Activated naive CD4-positive, alpha-beta T cell treated with anti-CD3 and anti-CD28 coated beads, Interleukin-2, amount 10 ng/mL, durations not matched to agents 7 days and 5 days (primary cell): ENCODE results near the gene LARGE1.

Source experiments
- CTCF ChIA-PET: fragments of 350-600 bp; sonication (Branson Sonifier 250); formaldehyde crosslinking; loops from one replicate; lab custom pipeline; 2021; ENCODE audit warnings: antibody characterized with exemption; lab: Charles Lee
- DNase-seq: peaks from one replicate; pipeline ENCODE4 v3.0.0-alpha.2; 2020
- H3K27ac Mint-ChIP-seq: one replicate; pipeline ENCODE4 v1.8.0; 2021; ENCODE audit warnings: mild to moderate bottlenecking, moderate library complexity, mixed read lengths
- H3K27me3 Mint-ChIP-seq: one replicate; pipeline ENCODE4 v1.8.0; 2021; ENCODE audit warnings: mild to moderate bottlenecking, mixed read lengths
- H3K36me3 Mint-ChIP-seq: one replicate; pipeline ENCODE4 v1.8.0; 2021; ENCODE audit warnings: mixed read lengths
- H3K4me1 Mint-ChIP-seq: one replicate; pipeline ENCODE4 v1.8.0; 2021; ENCODE audit warnings: mixed read lengths
- H3K4me3 Mint-ChIP-seq: one replicate; pipeline ENCODE4 v1.8.0; 2021; ENCODE audit warnings: mild to moderate bottlenecking, moderate library complexity, mixed read lengths
- H3K9me3 Mint-ChIP-seq: one replicate; pipeline ENCODE4 v1.8.0; 2021; ENCODE audit warnings: mixed read lengths

LARGE1 gene

DNA sequence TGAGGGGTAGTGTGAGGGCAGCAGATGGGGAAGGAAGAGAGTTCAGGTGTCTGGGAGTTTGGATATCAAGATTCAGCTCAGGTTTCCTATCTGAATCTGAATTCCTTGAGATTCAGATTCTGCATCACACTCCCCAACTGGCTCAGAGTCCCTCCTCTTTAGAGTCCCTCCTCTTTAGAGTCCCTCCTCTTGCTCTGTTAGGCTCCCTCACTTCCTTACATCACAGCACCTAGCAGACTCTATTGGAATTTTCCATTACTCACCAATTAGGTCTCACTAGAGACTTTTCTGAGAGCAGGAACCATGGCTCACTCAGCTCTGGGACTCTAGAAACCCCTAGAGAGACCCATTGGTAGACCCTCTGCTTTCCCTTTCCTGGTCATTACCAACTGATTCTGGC is 558.7 kb downstream of the LARGE1 start:
- no peak for DNase-seq
- Mint-ChIP-seq H3K27ac (no peak overlapping the region), H3K4me3 (no peak overlapping the region), H3K9me3 (peaks cover 6% of the 10 kb centered on the region), H3K36me3 (no peaks in the 10 kb centered on the region), H3K27me3 (no peaks in the 10 kb centered on the region), H3K4me1 (no peaks in the 10 kb centered on the region)
- CTCF ChIA-PET = no interaction called here

DNA sequence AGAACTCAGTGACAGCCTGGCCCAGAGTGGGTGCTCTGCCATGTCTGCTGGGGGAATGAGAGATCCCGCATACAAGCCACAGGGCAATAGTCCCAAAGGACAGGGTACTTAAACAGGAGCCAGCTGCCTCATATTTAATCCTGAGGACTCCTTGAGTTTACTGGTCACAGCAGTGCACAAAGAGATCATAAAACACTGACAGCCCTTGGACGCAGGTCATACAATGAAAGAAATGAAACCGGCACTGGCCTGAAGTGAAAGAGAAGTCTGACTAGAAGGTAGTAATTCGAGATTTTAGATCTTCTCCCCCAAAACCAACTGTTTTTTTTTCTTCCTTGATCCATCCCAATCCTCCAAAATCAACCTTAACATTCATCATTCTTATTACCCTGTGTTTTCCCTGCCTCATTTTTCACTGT is 562.3 kb downstream of the LARGE1 start:
- no peaks in the 10 kb centered on the region for H3K36me3 Mint-ChIP-seq
- no peak for DNase-seq
- no peak overlapping the region for H3K27ac Mint-ChIP-seq
- H3K27me3 Mint-ChIP-seq = no peaks in the 10 kb centered on the region
- CTCF ChIA-PET = no interaction called here
- H3K4me3 Mint-ChIP-seq = no peak overlapping the region
- peaks cover 2% of the 10 kb centered on the region for H3K9me3 Mint-ChIP-seq
- no peaks in the 10 kb centered on the region for H3K4me1 Mint-ChIP-seq

DNA sequence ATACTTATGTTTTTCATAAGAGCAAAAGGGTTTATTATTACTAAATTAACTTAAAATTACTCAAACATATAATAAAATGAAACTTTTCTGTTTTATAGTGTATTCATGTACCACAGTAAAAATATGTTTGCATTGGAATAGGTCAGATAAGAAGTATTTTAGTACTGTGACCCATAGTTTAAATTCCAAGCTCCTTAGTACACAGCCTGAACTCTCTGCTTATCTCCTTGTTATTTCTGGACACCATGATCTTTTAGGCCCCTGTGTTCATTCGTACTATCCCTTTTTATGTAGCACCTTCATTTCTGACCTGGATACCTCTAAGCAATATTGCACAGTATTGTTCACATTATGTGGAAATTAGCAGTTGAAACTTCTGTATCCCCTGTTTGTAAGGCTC is 565.3 kb downstream of the LARGE1 start:
- H3K36me3 Mint-ChIP-seq = no peaks in the 10 kb centered on the region
- CTCF ChIA-PET = no interaction called here

DNA sequence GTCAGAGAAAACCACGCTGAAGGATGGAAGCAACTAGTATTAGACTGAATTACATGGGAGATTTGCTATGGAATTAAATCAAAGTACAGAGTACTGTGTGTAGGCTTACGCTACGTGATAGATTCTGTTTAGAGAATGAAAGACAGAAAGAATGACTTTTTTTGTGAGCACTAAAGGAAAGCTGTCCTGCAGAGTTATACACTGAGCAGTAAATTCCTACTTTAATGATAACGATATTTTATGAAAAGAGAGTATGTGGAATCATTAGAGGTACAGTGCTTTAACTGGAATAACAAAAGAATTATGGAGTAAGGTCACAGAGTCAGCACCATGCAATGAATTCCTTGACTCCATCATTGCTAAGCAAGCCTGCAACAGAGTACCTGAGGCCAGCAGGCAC is 566.8 kb downstream of the LARGE1 start:
- Mint-ChIP-seq H3K4me3 (no peak overlapping the region), H3K36me3 (no peaks in the 10 kb centered on the region), H3K27ac (no peak overlapping the region)

More for the DNA sequence above, 565.3 kb downstream of the LARGE1 start:
- DNase-seq = no peak
- Mint-ChIP-seq H3K4me3 (no peak overlapping the region), H3K9me3 (peaks cover 4% of the 10 kb centered on the region), H3K27ac (no peak overlapping the region), H3K4me1 (no peaks in the 10 kb centered on the region), H3K27me3 (no peaks in the 10 kb centered on the region)

GRCh38 chr22:33352768-33353167 is 567.5 kb downstream of the LARGE1 start:
- CTCF ChIA-PET = no interaction called here
- no peaks in the 10 kb centered on the region for H3K27me3 Mint-ChIP-seq
- H3K4me1 Mint-ChIP-seq = no peaks in the 10 kb centered on the region
- peaks cover 6% of the 10 kb centered on the region for H3K9me3 Mint-ChIP-seq
- no peak for DNase-seq
- no peak overlapping the region for H3K4me3 Mint-ChIP-seq
- H3K27ac Mint-ChIP-seq = no peak overlapping the region
- H3K36me3 Mint-ChIP-seq = no peaks in the 10 kb centered on the region

More for the DNA sequence above, 566.8 kb downstream of the LARGE1 start:
- peaks cover 9% of the 10 kb centered on the region for H3K9me3 Mint-ChIP-seq
- H3K27me3 Mint-ChIP-seq = no peaks in the 10 kb centered on the region
- H3K4me1 Mint-ChIP-seq = no peaks in the 10 kb centered on the region
- CTCF ChIA-PET = no interaction called here
- no peak for DNase-seq

GRCh38 chr22:33350961-33351360 is 569.3 kb downstream of the LARGE1 start:
- Mint-ChIP-seq H3K36me3 (no peaks in the 10 kb centered on the region), H3K4me1 (no peaks in the 10 kb centered on the region), H3K4me3 (no peak overlapping the region), H3K27ac (no peak overlapping the region), H3K9me3 (peaks cover 9% of the 10 kb centered on the region), H3K27me3 (no peaks in the 10 kb centered on the region)
- CTCF ChIA-PET = no interaction called here
- no peak for DNase-seq

DNA sequence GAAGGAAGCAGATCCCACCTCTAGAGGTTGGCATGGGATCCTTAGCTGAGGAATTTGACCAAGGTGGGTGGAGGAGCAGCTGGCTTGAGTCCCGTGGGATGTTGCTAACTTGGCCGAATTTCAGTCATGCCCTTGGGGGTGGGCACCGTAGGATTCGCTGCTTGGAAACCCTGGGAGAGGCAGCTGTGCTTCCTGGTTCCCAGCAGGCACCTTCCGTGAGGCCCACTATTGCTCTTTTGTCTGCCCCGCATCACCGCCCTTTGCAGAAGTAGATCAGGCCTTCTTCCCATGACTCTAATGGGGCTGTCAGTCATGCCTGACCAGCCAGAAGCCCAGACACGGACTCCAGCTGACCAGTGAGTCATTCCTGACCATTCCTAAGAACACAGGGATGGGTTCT is 569.8 kb downstream of the LARGE1 start:
- Mint-ChIP-seq H3K9me3 (peaks cover 9% of the 10 kb centered on the region), H3K4me3 (no peak overlapping the region), H3K36me3 (no peaks in the 10 kb centered on the region), H3K4me1 (no peaks in the 10 kb centered on the region), H3K27ac (no peak overlapping the region), H3K27me3 (no peaks in the 10 kb centered on the region)
- CTCF ChIA-PET = no interaction called here
- DNase-seq = no peak

- H3K27me3 Mint-ChIP-seq = no peaks in the 10 kb centered on the region
- no peak for DNase-seq
- H3K4me3 Mint-ChIP-seq = no peak overlapping the region
- CTCF ChIA-PET = no interaction called here
- no peaks in the 10 kb centered on the region for H3K4me1 Mint-ChIP-seq
- H3K27ac Mint-ChIP-seq = no peak overlapping the region
- H3K36me3 Mint-ChIP-seq = no peaks in the 10 kb centered on the region
- peaks cover 9% of the 10 kb centered on the region for H3K9me3 Mint-ChIP-seq
These were observed 573.3 kb downstream of the LARGE1 start for GRCh38 chr22:33347002-33347401.

DNA sequence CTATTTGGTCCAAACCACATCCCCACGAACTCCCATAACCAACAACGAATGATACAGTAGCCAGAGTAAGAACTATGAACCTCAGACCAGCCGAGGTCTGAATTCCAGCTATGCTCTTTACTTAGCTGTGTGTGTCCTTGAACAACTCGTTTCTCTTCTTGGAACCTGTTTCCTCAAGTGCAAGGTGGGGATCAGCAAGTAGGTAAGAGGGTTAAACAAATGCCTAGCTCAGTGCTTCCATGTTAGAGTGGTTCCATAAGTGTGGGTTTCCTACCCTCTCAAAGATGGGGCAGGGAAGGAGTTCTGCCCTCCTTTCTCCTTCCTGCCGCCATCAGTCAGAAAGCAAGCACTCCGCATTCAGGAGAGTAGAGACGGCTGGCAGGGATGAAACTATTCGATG is 578.7 kb downstream of the LARGE1 start:
- DNase-seq = no peak
- H3K27me3 Mint-ChIP-seq = no peaks in the 10 kb centered on the region

GRCh38 chr22:33337524-33337923 is 582.8 kb downstream of the LARGE1 start:
- peaks cover 16% of the 10 kb centered on the region for H3K9me3 Mint-ChIP-seq
- no peak overlapping the region for H3K4me3 Mint-ChIP-seq
- no peak for DNase-seq
- no peak overlapping the region for H3K27ac Mint-ChIP-seq
- no peaks in the 10 kb centered on the region for H3K36me3 Mint-ChIP-seq
- H3K4me1 Mint-ChIP-seq = no peaks in the 10 kb centered on the region
- no peaks in the 10 kb centered on the region for H3K27me3 Mint-ChIP-seq
- CTCF ChIA-PET = no interaction called here

More for the DNA sequence above, 578.7 kb downstream of the LARGE1 start:
- no peaks in the 10 kb centered on the region for H3K36me3 Mint-ChIP-seq
- peaks cover 10% of the 10 kb centered on the region for H3K9me3 Mint-ChIP-seq
- CTCF ChIA-PET = no interaction called here
- H3K27ac Mint-ChIP-seq = no peak overlapping the region
- H3K4me1 Mint-ChIP-seq = no peaks in the 10 kb centered on the region
- H3K4me3 Mint-ChIP-seq = no peak overlapping the region

DNA sequence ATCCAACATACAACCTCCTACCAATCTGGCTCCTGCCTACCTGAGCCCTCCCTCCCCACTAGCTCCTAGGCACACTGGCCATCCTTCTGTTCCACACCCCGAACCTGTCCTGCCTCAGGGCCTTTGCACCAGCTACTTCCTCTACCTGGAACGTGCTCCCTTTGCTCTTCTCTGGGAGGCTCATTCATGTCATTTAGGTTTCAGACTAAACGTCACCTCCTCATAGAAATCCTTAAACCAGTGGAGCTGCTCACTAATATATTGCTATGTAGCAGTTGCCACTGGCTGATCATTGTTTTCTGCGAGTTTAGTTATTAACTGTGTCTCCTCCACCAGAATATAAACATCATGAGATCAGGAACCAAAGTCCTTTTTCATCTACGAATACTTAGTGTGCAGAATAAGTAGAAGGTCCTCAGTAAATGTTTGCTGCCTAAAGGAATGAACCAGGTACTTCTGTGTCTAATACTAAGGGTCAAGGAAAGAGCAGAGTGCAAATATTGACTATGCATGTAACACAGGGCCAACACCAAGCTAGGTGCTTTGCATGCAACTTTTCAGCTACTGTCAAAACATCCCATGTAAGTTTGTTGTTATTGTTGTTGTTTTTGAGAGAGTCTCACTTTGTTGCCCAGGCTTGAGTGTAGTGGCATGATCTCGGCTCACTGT is 584.5 kb downstream of the LARGE1 start:
- H3K36me3 Mint-ChIP-seq = no peaks in the 10 kb centered on the region
- H3K4me1 Mint-ChIP-seq = no peaks in the 10 kb centered on the region
- H3K27ac Mint-ChIP-seq = no peak overlapping the region
- CTCF ChIA-PET = no interaction called here
- H3K27me3 Mint-ChIP-seq = no peaks in the 10 kb centered on the region
- peaks cover 20% of the 10 kb centered on the region for H3K9me3 Mint-ChIP-seq
- DNase-seq = no peak
- no peak overlapping the region for H3K4me3 Mint-ChIP-seq

DNA sequence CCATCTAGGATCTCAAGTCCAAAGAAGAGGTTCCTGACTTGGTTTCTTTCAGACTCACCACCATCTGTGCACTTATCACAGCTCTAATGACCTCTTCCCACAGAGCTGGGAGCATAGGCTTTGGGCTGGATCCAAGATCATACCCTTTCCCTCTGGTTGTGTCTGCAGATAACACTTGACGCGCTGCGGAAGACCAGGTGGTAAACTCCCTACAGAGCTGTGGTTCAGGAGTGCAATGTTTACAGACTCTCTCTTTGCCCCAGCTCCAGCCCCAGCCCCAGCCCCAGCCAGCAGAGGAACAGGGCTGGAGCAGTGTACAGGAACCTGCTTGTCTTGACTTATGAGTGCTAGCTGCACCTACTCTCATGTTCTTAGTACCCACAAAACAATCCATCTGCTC is 587.7 kb downstream of the LARGE1 start:
- DNase-seq = no peak
- CTCF ChIA-PET = no interaction called here
- Mint-ChIP-seq H3K4me1 (no peaks in the 10 kb centered on the region), H3K36me3 (no peaks in the 10 kb centered on the region), H3K27me3 (no peaks in the 10 kb centered on the region), H3K4me3 (no peak overlapping the region), H3K9me3 (peaks cover 14% of the 10 kb centered on the region), H3K27ac (no peak overlapping the region)

- no peak overlapping the region for H3K27ac Mint-ChIP-seq
- CTCF ChIA-PET = no interaction called here
- H3K36me3 Mint-ChIP-seq = no peaks in the 10 kb centered on the region
- DNase-seq = no peak
- H3K9me3 Mint-ChIP-seq = peaks cover 12% of the 10 kb centered on the region
- no peaks in the 10 kb centered on the region for H3K27me3 Mint-ChIP-seq
- no peak overlapping the region for H3K4me3 Mint-ChIP-seq
- no peaks in the 10 kb centered on the region for H3K4me1 Mint-ChIP-seq
These were observed 589.3 kb downstream of the LARGE1 start for GRCh38 chr22:33331017-33331416.

DNA sequence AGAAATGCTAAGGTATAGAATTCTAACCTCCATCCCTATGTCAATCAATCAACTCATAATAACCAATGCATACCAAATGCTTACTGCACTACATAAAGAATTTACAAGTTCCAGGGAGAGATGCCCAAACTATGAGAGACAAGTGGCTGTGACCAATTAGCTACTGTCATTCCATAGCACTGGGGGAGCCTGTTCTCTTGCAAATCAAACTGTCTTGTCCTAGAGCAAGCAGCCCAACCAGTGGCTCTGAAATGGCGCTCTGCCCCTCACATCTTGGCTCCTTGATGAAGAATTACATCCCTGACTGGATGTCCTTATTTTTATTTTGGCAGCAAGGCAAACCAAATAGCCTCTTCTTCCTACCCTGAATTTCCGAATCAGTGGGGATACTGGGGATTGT is 589.7 kb downstream of the LARGE1 start:
- Mint-ChIP-seq H3K4me3 (no peak overlapping the region), H3K36me3 (no peaks in the 10 kb centered on the region)
- CTCF ChIA-PET = no interaction called here

GRCh38 chr22:33329398-33329797 is 590.9 kb downstream of the LARGE1 start:
- CTCF ChIA-PET = no interaction called here
- peaks cover 4% of the 10 kb centered on the region for H3K9me3 Mint-ChIP-seq
- DNase-seq = no peak
- no peaks in the 10 kb centered on the region for H3K27me3 Mint-ChIP-seq
- no peak overlapping the region for H3K27ac Mint-ChIP-seq
- no peak overlapping the region for H3K4me3 Mint-ChIP-seq
- H3K36me3 Mint-ChIP-seq = no peaks in the 10 kb centered on the region
- no peaks in the 10 kb centered on the region for H3K4me1 Mint-ChIP-seq

More for the DNA sequence above, 589.7 kb downstream of the LARGE1 start:
- DNase-seq = no peak
- Mint-ChIP-seq H3K4me1 (no peaks in the 10 kb centered on the region), H3K27ac (no peak overlapping the region), H3K27me3 (no peaks in the 10 kb centered on the region), H3K9me3 (peaks cover 9% of the 10 kb centered on the region)
